HG03432 (cell line): ENCODE results near the gene CD109.
"Not testable (repeated sequence)": the region's sequence is repeated elsewhere in the genome, so short reads cannot be mapped to it uniquely, and the experiment has no call there.

ENCODE experiments used
- ATAC-seq: cut with Tn5 transposase; IDR thresholded peaks from one replicate; pipeline ENCODE4 v1.9.1; 2021; ENCODE audit warnings: mild to moderate bottlenecking, moderate library complexity; ENCODE audit not compliant: unreplicated experiment

CD109 gene

GRCh38 chr6:73683574-73683973 is 12.4 kb upstream of the CD109 start:
- ATAC-seq = not testable (repeated sequence)

- no peak for ATAC-seq
Observed at GRCh38 chr6:73688351-73688750, 7.7 kb upstream of the CD109 start.

GRCh38 chr6:73690056-73690455 is 5.9 kb upstream of the CD109 start:
- ATAC-seq = no peak

GRCh38 chr6:73691512-73691911 is 4.5 kb upstream of the CD109 start:
- ATAC-seq = no peak

GRCh38 chr6:73694711-73695411 is 1.1 kb upstream of the CD109 start:
- ATAC-seq = no peak

GRCh38 chr6:73696966-73697655 is 1.1 kb downstream of the CD109 start:
- no peak for ATAC-seq

GRCh38 chr6:73699676-73700459 is 3.9 kb downstream of the CD109 start:
- no peak for ATAC-seq

GRCh38 chr6:73702444-73702843 is 6.4 kb downstream of the CD109 start:
- no peak for ATAC-seq

- no peak for ATAC-seq
Observed at GRCh38 chr6:73703466-73703865, 7.5 kb downstream of the CD109 start.

- no peak for ATAC-seq
Observed at GRCh38 chr6:73704260-73704659, 8.3 kb downstream of the CD109 start.

- ATAC-seq = no peak
Observed at GRCh38 chr6:73704798-73705197, 8.8 kb downstream of the CD109 start.

- no peak for ATAC-seq
Observed at GRCh38 chr6:73706971-73707370, 11.0 kb downstream of the CD109 start.

GRCh38 chr6:73710470-73710869 is 14.5 kb downstream of the CD109 start:
- peak; percentile 78 for ATAC-seq

GRCh38 chr6:73710948-73711347 is 14.9 kb downstream of the CD109 start:
- no peak for ATAC-seq

GRCh38 chr6:73712535-73713173 is 16.7 kb downstream of the CD109 start:
- ATAC-seq = no peak

GRCh38 chr6:73713426-73714147 is 17.6 kb downstream of the CD109 start:
- ATAC-seq = no peak

- not testable (repeated sequence) for ATAC-seq
Observed at GRCh38 chr6:73715111-73715508, 19.1 kb downstream of the CD109 start.

- ATAC-seq = no peak
Observed at GRCh38 chr6:73719046-73719445, 23.0 kb downstream of the CD109 start.

- peak; percentile 84 for ATAC-seq
Observed at GRCh38 chr6:73722318-73723060, 26.5 kb downstream of the CD109 start.

GRCh38 chr6:73723480-73723879 is 27.5 kb downstream of the CD109 start:
- ATAC-seq = not testable (repeated sequence)
